ENCODE measurements around the gene KNDC1. TPM values are rescaled to one million over a fixed set of nuclear protein-coding genes. Genes with fewer than 3 reads are reported as not detected.

KNDC1 gene
- total and polyA plus RNA-seq, 12 donors: 1.0 to 93.4 (median 39.0) TPM

GRCh38 chr10:133212853-133213494, 53.0 kb downstream of the KNDC1 start:
- Histone ChIP-seq H3K27me3 (no peaks in the 10 kb centered on the region), H3K9me3 (replicated peaks in 1 of 3) (no peaks in the 10 kb centered on the region), H3K4me1 (replicated peaks in 1 of 2) (no peaks in the 10 kb centered on the region), H3K4me3 (no peak overlapping the region), H3K36me3 (replicated peaks in 1 of 2) (no peaks in the 10 kb centered on the region), H3K27ac (no peak overlapping the region)
- intact Hi-C loops (cut with DNase I): no loop called here
- 87 to 94% (median 89%) methylated on average over 8 to 20 of the region's 20 CpGs for WGBS, 4 donors
- TF ChIP-seq, protein P1, sequence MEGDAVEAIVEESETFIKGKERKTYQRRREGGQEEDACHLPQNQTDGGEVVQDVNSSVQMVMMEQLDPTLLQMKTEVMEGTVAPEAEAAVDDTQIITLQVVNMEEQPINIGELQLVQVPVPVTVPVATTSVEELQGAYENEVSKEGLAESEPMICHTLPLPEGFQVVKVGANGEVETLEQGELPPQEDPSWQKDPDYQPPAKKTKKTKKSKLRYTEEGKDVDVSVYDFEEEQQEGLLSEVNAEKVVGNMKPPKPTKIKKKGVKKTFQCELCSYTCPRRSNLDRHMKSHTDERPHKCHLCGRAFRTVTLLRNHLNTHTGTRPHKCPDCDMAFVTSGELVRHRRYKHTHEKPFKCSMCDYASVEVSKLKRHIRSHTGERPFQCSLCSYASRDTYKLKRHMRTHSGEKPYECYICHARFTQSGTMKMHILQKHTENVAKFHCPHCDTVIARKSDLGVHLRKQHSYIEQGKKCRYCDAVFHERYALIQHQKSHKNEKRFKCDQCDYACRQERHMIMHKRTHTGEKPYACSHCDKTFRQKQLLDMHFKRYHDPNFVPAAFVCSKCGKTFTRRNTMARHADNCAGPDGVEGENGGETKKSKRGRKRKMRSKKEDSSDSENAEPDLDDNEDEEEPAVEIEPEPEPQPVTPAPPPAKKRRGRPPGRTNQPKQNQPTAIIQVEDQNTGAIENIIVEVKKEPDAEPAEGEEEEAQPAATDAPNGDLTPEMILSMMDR (IDR thresholded peaks at IDR 0.05): no peak
- no peak for TF ChIP-seq POLR2A (IDR thresholded peaks at IDR 0.05)
- DNase-seq: no peak

- Histone ChIP-seq H3K9me3 (replicated peaks in 1 of 3) (no peaks in the 10 kb centered on the region), H3K27me3 (no peaks in the 10 kb centered on the region), H3K27ac (no peak overlapping the region), H3K4me1 (replicated peaks in 1 of 2) (no peaks in the 10 kb centered on the region), H3K4me3 (no peak overlapping the region), H3K36me3 (replicated peaks in 1 of 2) (no peaks in the 10 kb centered on the region)
- WGBS, 4 donors: 86 to 89% (median 88%) methylated on average over 21 to 32 of the region's 32 CpGs
- intact Hi-C loops (cut with DNase I): no loop called here
- no peak for DNase-seq
- no peak for TF ChIP-seq POLR2A (IDR thresholded peaks at IDR 0.05)
- TF ChIP-seq, protein P1 (IDR thresholded peaks at IDR 0.05): no peak
Observed at GRCh38 chr10:133213641-133214467, 53.8 kb downstream of the KNDC1 start.

- H3K27ac ChIP-seq: no peak overlapping the region
- TF ChIP-seq POLR2A (IDR thresholded peaks at IDR 0.05): no peak
- TF ChIP-seq, protein P1 (IDR thresholded peaks at IDR 0.05): no peak
- no peak for DNase-seq
- H3K4me3 ChIP-seq: no peak overlapping the region
- WGBS, 4 donors: 73 to 93% (median 81%) methylated on average over 5 to 28 of the region's 28 CpGs
- intact Hi-C loops (cut with DNase I): no loop called here
- no peaks in the 10 kb centered on the region for H3K36me3 ChIP-seq (replicated peaks in 1 of 2)
- no peaks in the 10 kb centered on the region for H3K27me3 ChIP-seq
- no peaks in the 10 kb centered on the region for H3K4me1 ChIP-seq (replicated peaks in 1 of 2)
- H3K9me3 ChIP-seq (replicated peaks in 1 of 3): no peaks in the 10 kb centered on the region
Observed at GRCh38 chr10:133214468-133215410, 54.7 kb downstream of the KNDC1 start.

GRCh38 chr10:133215586-133215985, 55.6 kb downstream of the KNDC1 start:
- TF ChIP-seq, protein P1 (IDR thresholded peaks at IDR 0.05): no peak
- TF ChIP-seq POLR2A (IDR thresholded peaks at IDR 0.05): no peak
- Histone ChIP-seq H3K27me3 (no peaks in the 10 kb centered on the region), H3K36me3 (replicated peaks in 1 of 2) (no peaks in the 10 kb centered on the region), H3K4me1 (replicated peaks in 1 of 2) (no peaks in the 10 kb centered on the region), H3K27ac (no peak overlapping the region), H3K9me3 (replicated peaks in 1 of 3) (no peaks in the 10 kb centered on the region), H3K4me3 (no peak overlapping the region)
- intact Hi-C loops (cut with DNase I): no loop called here
- no peak for DNase-seq
- 92 to 100% (median 92%) methylated on average over 3 to 27 of the region's 27 CpGs for WGBS, 4 donors

Measured in adrenal gland (tissue), 12 donors.